ENCODE results near the gene NAT14. TPM values are rescaled to one million over a fixed set of nuclear protein-coding genes. Genes with fewer than 3 reads are reported as not detected.

NAT14 gene
- polyA plus RNA-seq, 1 donor (not counting 4 experiments of a cell fraction or from before 2014, with no cell fraction given), result 11.0 TPM

DNA sequence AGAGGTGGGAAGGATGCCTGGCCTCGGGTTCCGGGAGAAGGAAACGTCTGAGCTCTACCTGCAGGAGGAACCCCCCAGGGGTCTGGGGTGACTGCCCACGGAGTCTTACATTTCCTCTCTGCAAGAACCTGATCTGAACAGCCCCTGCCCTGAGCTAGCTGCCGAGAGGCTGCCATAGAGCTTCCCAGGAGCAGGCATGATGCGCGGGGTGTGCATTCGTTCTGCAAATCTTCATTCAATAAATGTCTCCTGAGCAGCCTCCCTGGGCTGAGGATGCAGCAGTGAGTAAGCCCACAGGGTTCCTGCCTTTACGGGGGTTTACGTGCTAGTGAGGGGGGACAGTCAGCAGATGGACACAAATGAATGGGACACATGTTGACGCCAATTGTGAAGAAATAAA, 40.3 kb upstream of the NAT14 start:
- peaks cover 54% of the 10 kb centered on the region for H3K27me3 ChIP-seq (ENCODE audit: control insufficient read depth, extremely low read depth, insufficient read depth, low read length)
- H3K4me1 ChIP-seq (ENCODE audit: control insufficient read depth, extremely low read depth, insufficient read depth, low read length), result peaks cover 28% of the 10 kb centered on the region
- no peak for TF ChIP-seq EZH2 (IDR thresholded peaks at IDR 0.05; ENCODE audit: low read length)
- TF ChIP-seq, protein P1, sequence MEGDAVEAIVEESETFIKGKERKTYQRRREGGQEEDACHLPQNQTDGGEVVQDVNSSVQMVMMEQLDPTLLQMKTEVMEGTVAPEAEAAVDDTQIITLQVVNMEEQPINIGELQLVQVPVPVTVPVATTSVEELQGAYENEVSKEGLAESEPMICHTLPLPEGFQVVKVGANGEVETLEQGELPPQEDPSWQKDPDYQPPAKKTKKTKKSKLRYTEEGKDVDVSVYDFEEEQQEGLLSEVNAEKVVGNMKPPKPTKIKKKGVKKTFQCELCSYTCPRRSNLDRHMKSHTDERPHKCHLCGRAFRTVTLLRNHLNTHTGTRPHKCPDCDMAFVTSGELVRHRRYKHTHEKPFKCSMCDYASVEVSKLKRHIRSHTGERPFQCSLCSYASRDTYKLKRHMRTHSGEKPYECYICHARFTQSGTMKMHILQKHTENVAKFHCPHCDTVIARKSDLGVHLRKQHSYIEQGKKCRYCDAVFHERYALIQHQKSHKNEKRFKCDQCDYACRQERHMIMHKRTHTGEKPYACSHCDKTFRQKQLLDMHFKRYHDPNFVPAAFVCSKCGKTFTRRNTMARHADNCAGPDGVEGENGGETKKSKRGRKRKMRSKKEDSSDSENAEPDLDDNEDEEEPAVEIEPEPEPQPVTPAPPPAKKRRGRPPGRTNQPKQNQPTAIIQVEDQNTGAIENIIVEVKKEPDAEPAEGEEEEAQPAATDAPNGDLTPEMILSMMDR (optimal IDR thresholded peaks at IDR 0.05 in 1 of 3, IDR thresholded peaks at IDR 0.05 in 1 of 3, conservative IDR thresholded peaks at IDR 0.05 in 1 of 3; ENCODE audit: extremely low read depth in 1 of 3, insufficient read depth in 2 of 3, low read length in 3 of 3), result no peak

DNA sequence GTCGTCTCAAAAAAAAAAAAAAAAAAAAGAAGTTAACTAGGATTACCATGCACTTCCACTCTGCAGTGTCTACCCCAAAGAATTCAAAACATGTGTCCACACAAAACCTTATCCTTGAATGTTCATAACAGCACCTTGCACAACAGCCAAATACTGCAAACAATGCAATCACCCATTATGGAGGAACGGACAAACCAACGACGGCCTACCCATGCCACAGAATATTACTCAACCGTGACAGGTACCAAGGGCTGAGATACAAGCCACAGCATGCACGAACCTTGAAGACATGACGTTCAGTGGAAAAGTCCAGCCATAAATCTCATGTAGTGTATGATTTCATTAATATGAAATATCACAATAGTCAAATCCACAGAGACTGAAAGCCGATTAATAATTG, 38.9 kb upstream of the NAT14 start:
- Histone ChIP-seq H3K4me2 (ENCODE audit: control insufficient read depth, extremely low read depth, insufficient read depth, low read depth, low read length) (peak overlapping the region; percentile 67), H3K4me3 (ENCODE audit: control insufficient read depth in 2 of 3, extremely low read depth in 1 of 3, insufficient read depth in 2 of 3, low read depth in 1 of 3, low read length in 3 of 3) (no peak overlapping the region), H2AFZ (ENCODE audit: control insufficient read depth, low read length) (no peak overlapping the region), H3K9me3 (ENCODE audit: control insufficient read depth, low read depth, low read length) (no peaks in the 10 kb centered on the region), H4K20me1 (ENCODE audit: control insufficient read depth, extremely low read depth, insufficient read depth, low read length) (peaks cover 5% of the 10 kb centered on the region), H3K79me2 (ENCODE audit: control insufficient read depth, insufficient read depth, low read length) (no peaks in the 10 kb centered on the region), H3K27ac (ENCODE audit: control insufficient read depth, insufficient read depth, low read length) (no peak overlapping the region), H3K4me1 (ENCODE audit: control insufficient read depth, extremely low read depth, insufficient read depth, low read length) (peaks cover 28% of the 10 kb centered on the region), H3K9me1 (ENCODE audit: control insufficient read depth, extremely low read depth, insufficient read depth, low read length) (no peaks in the 10 kb centered on the region), H3K9ac (ENCODE audit: control insufficient read depth, extremely low read depth, insufficient read depth, low read length) (no peak overlapping the region), H3K36me3 (ENCODE audit: control insufficient read depth in 2 of 2, extremely low read depth in 1 of 2, insufficient read depth in 2 of 2, low read length in 2 of 2) (no peaks in the 10 kb centered on the region), H3K27me3 (ENCODE audit: control insufficient read depth, extremely low read depth, insufficient read depth, low read length) (peaks cover 56% of the 10 kb centered on the region)
- no peak for TF ChIP-seq EZH2 (IDR thresholded peaks at IDR 0.05; ENCODE audit: low read length)
- TF ChIP-seq, protein P1 (optimal IDR thresholded peaks at IDR 0.05 in 1 of 3, IDR thresholded peaks at IDR 0.05 in 1 of 3, conservative IDR thresholded peaks at IDR 0.05 in 1 of 3; ENCODE audit: extremely low read depth in 1 of 3, insufficient read depth in 2 of 3, low read length in 3 of 3), result no peak
- peak; percentile 81 for FAIRE-seq
- peak; percentile 66 for DNase-seq (ENCODE audit: low read depth, low spot score)
- dilution Hi-C loops (cut with MboI; ENCODE audit: extremely low pct_ligation_motif_present, low sequenced_read_pairs), result no loop called here

More for the DNA sequence above, 40.3 kb upstream of the NAT14 start:
- H3K9me3 ChIP-seq (ENCODE audit: control insufficient read depth, low read depth, low read length), result no peaks in the 10 kb centered on the region
- no peak overlapping the region for H3K4me2 ChIP-seq (ENCODE audit: control insufficient read depth, extremely low read depth, insufficient read depth, low read depth, low read length)
- H3K9me1 ChIP-seq (ENCODE audit: control insufficient read depth, extremely low read depth, insufficient read depth, low read length), result no peaks in the 10 kb centered on the region
- no peak overlapping the region for H2AFZ ChIP-seq (ENCODE audit: control insufficient read depth, low read length)
- no peak overlapping the region for H3K4me3 ChIP-seq (ENCODE audit: control insufficient read depth in 2 of 3, extremely low read depth in 1 of 3, insufficient read depth in 2 of 3, low read depth in 1 of 3, low read length in 3 of 3)
- dilution Hi-C loops (cut with MboI; ENCODE audit: extremely low pct_ligation_motif_present, low sequenced_read_pairs), result no loop called here
- H3K79me2 ChIP-seq (ENCODE audit: control insufficient read depth, insufficient read depth, low read length), result no peaks in the 10 kb centered on the region
- peaks cover 5% of the 10 kb centered on the region for H4K20me1 ChIP-seq (ENCODE audit: control insufficient read depth, extremely low read depth, insufficient read depth, low read length)
- FAIRE-seq (no peak), DNase-seq (ENCODE audit: low read depth, low spot score) (no peak)
- H3K9ac ChIP-seq (ENCODE audit: control insufficient read depth, extremely low read depth, insufficient read depth, low read length), result no peak overlapping the region
- H3K36me3 ChIP-seq (ENCODE audit: control insufficient read depth in 2 of 2, extremely low read depth in 1 of 2, insufficient read depth in 2 of 2, low read length in 2 of 2), result no peaks in the 10 kb centered on the region
- H3K27ac ChIP-seq (ENCODE audit: control insufficient read depth, insufficient read depth, low read length), result no peak overlapping the region

All from keratinocyte (primary cell).